ENCODE results near the gene ORMDL1. TPM values are rescaled to one million over a fixed set of nuclear protein-coding genes. Genes with fewer than 3 reads are reported as not detected.

Gene ORMDL1, protein sequence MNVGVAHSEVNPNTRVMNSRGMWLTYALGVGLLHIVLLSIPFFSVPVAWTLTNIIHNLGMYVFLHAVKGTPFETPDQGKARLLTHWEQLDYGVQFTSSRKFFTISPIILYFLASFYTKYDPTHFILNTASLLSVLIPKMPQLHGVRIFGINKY
- total RNA-seq (2016; rRNA removed; fragmentation: Illumina TruSeq; extraction: Trizol) (29.5 and 67.5 TPM in 2 replicates), polyA plus RNA-seq (2011; rRNA removed) (160 and 166 TPM in 2 replicates), polyA minus RNA-seq (2011; rRNA and poly(A)+ RNA removed; ENCODE audit: low replicate concordance) (22.0 and 25.4 TPM in 2 replicates), Bru-seq, nascent RNA (percentile 94 among the genes with signal in this experiment), BruChase-seq, experiment 1, labeled RNA remaining after a 6-hour chase (percentile 93 among the genes with signal in this experiment), BruChase-seq, experiment 2, labeled RNA remaining after a 2-hour chase (percentile 93 among the genes with signal in this experiment)
- total RNA-seq (2016; cell fraction: cytosol; rRNA removed; fragmentation: Illumina TruSeq; extraction: Trizol; ENCODE audit: low read depth): 40.7 and 41.5 TPM in 2 replicates
- total RNA-seq (2016; cell fraction: insoluble cytoplasmic fraction; rRNA removed; fragmentation: Illumina TruSeq; extraction: Trizol): 31.6 and 68.1 TPM in 2 replicates
- total RNA-seq (2016; cell fraction: membrane; rRNA removed; fragmentation: Illumina TruSeq; extraction: Trizol): 60.2 and 61.9 TPM in 2 replicates
- 109 and 139 TPM in 2 replicates for total RNA-seq (2016; cell fraction: nucleus; rRNA removed; fragmentation: Illumina TruSeq; extraction: Trizol)
- polyA plus RNA-seq (2011; cell fraction: cytosol; rRNA removed): 21.7 and 32.9 TPM in 2 replicates
- polyA plus RNA-seq (2011; cell fraction: nucleus; rRNA removed): 486 and 524 TPM in 2 replicates
- 100.0 and 116 TPM in 2 replicates for polyA plus RNA-seq (2012)
- polyA plus RNA-seq (2016; cell fraction: cytosol; fragmentation: Illumina TruSeq; extraction: Trizol; ENCODE audit: low read depth): 60.0 and 71.8 TPM in 2 replicates
- polyA plus RNA-seq (2016; cell fraction: insoluble cytoplasmic fraction; fragmentation: Illumina TruSeq; extraction: Trizol; ENCODE audit: low read depth): 34.8 and 36.0 TPM in 2 replicates
- polyA plus RNA-seq (2016; cell fraction: membrane; fragmentation: Illumina TruSeq; extraction: Trizol; ENCODE audit: low read depth): 64.9 and 65.2 TPM in 2 replicates
- 350 and 353 TPM in 2 replicates for polyA plus RNA-seq (2016; cell fraction: nucleus; fragmentation: Illumina TruSeq; extraction: Trizol; ENCODE audit: insufficient read depth, low read depth)
- polyA minus RNA-seq (2011; cell fraction: cytosol; rRNA and poly(A)+ RNA removed): 12.3 and 13.9 TPM in 2 replicates
- polyA minus RNA-seq (2011; cell fraction: nucleus; rRNA and poly(A)+ RNA removed): 143 and 163 TPM in 2 replicates
- long read RNA-seq, experiment 1, transcript ORMDL1-202 (5 exons, 1,137 nt): minor isoform, 11 of 77 reads
- long read RNA-seq, experiment 1, transcript ORMDL1-203 (4 exons, 2,009 nt): major isoform, 28 of 77 reads
- long read RNA-seq, experiment 1, transcript ORMDL1-201 (3 exons, 2,692 nt): minor isoform, 14 of 77 reads
- long read RNA-seq, experiment 1, partial matches to known transcripts: 10 of 77 reads
- long read RNA-seq, experiment 1, other reads (novel, unspliced or antisense): 14 of 77 reads
- long read RNA-seq, experiment 2, transcript ORMDL1-203 (4 exons, 2,009 nt): major isoform, 31 of 97 reads
- long read RNA-seq, experiment 2, transcript ORMDL1-202 (5 exons, 1,137 nt): minor isoform, 12 of 97 reads
- long read RNA-seq, experiment 2, transcript ORMDL1-201 (3 exons, 2,692 nt): minor isoform, 7 of 97 reads
- long read RNA-seq, experiment 2, partial matches to known transcripts: 12 of 97 reads
- long read RNA-seq, experiment 2, other reads (novel, unspliced or antisense): 35 of 97 reads

DNA sequence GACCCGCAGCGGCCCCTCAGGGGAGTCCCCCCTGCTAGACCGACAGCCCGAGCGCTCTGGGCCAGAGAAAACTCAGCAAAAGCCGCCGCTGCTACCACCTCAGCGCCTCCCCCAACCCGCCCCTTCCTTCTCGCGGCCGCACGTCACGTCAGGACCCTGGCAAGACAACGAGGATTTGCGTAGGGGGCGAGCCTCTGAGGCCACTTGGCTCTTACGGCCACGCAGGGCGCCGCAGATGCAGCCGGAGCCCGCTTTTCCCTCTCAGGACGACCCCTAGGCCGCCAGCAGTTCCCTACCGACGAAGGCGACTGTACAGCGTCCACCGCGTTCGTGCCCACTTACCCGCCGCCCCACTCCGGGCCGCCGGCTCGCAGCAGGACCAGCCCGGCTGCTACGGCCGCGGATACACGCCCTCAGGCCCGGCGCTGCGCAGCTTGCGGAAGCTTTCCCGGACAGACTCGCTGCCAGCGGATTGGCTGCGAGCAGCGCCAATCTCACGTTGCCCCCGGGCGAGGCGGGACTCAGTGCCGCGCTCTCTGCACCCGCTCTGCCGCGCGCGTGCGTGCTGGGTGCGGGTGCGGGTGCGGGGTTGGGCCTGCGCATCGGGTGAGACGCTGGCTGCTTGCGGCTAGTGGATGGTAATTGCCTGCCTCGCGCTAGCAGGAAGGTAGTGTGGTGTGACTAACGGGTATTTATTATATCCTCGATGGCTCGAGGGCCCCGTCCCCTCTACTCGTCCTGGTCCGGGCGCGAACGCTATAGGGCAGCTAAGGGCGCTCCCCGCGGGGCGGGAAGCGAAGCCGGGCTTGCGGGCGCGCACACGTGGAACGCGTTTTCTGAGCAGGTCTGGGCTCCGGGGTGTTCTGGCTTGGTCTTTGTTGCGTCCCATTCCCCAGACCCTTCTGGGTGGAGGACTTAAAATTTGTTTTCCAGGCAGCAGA is at the start of gene ORMDL1, which contains the start of gene PMS1:
TSS of gene ORMDL1 (minus strand) at position 413 of the 941 bp plus-strand sequence. CDS start 1,744 bp downstream, outside the sequence.
TSS of gene PMS1 (plus strand) at position 524 of the 941 bp plus-strand sequence. CDS start 7,360 bp downstream, outside the sequence.
- WGBS (ENCODE audit: low lambda C conversion rate): under 1% methylated on average over 37 of the region's 96 CpGs
- CTCF ChIA-PET (ENCODE audit: low intra/inter-chr PET ratio, low total read pairs): interaction anchor here (1.4 kb wide), 1 partner anchor 123 kb away, joined by 5 read pairs; the partner anchor contains the start of gene ASNSD1
- FAIRE-seq (no peak), ATAC-seq (peak; percentile 97), DNase-seq (ENCODE audit: low spot score) (peak; percentile 93)
- no peaks in the 10 kb centered on the region; a peak in 1 of 5 replicates for H3K27me3 ChIP-seq (ENCODE audit: control insufficient read depth in 1 of 2, insufficient read depth in 2 of 2, low read length in 2 of 2)
- H3K4me2 ChIP-seq (ENCODE audit: low read depth, low read length): peak within 1 kb of the TSS; percentile 84
- peaks cover 4 to 18% of the 10 kb centered on the region in 2 experiments; a peak in 4 of 5 replicates for H3K36me3 ChIP-seq (replicated peaks in 1 of 2; ENCODE audit: control insufficient read depth in 1 of 2, insufficient read depth in 2 of 2, low read length in 2 of 2)
- POLR2A ChIA-PET: interaction anchor here (0.6 to 2.8 kb wide), 19 partner anchors 9 to 535 kb away, joined by 3 to 51 read pairs (median 4); partner anchors contain the start of genes ASNSD1, HIBCH, OSGEPL1 and WDR75
- H3K79me2 ChIP-seq (ENCODE audit: insufficient read depth, low read length): peaks cover 72% of the 10 kb centered on the region
- H3K27ac ChIP-seq (ENCODE audit: extremely low read length, insufficient read depth, low read length): peak within 1 kb of the TSS; percentile 94
- BruUV-seq (replicated peaks): TSS peak; percentile 72
- H3K4me3 ChIP-seq (replicated peaks in 1 of 3; ENCODE audit: insufficient read depth in 1 of 3, low read depth in 2 of 3, low read length in 3 of 3): peak within 1 kb of the TSS; percentile 79 to 83 (median 81)
- in situ Hi-C loops (cut with HindIII; ENCODE audit: extremely low pct_ligation_motif_present, low pct_unique_long_range_greater_than_20kb) (no loop called here), intact Hi-C loops (cut with micrococcal nuclease; ENCODE audit: unreplicated experiment) (loop anchor here (1.0 to 5.0 kb wide), 3 partner anchors 21 to 342 kb away; partner anchors contain the start of genes ASNSD1 and WDR75)
- no peaks in the 10 kb centered on the region; the same call in 1 of the 2 replicates for H4K20me1 ChIP-seq (ENCODE audit: insufficient read depth, low read length)
- H3K9ac ChIP-seq (ENCODE audit: insufficient read depth, low read depth, low read length): peak within 1 kb of the TSS; percentile 96
- peaks cover 36% of the 10 kb centered on the region for H3K4me1 ChIP-seq (ENCODE audit: insufficient read depth, low read length)
- H3K9me3 ChIP-seq (ENCODE audit: low read length): no peaks in the 10 kb centered on the region
- peak within 1 kb of the TSS; percentile 85 for H2AFZ ChIP-seq (ENCODE audit: low read length)
- TF ChIP-seq ZNF263 (CRISPR knock-in tag; IDR thresholded peaks at IDR 0.05): peak; percentile 61; the same call in 1 of the 2 replicates
- no peak for TF ChIP-seq PRPF4 (IDR thresholded peaks at IDR 0.05; ENCODE audit: low read depth, low read length, poor library complexity, severe bottlenecking)
- TF ChIP-seq, protein P1, sequence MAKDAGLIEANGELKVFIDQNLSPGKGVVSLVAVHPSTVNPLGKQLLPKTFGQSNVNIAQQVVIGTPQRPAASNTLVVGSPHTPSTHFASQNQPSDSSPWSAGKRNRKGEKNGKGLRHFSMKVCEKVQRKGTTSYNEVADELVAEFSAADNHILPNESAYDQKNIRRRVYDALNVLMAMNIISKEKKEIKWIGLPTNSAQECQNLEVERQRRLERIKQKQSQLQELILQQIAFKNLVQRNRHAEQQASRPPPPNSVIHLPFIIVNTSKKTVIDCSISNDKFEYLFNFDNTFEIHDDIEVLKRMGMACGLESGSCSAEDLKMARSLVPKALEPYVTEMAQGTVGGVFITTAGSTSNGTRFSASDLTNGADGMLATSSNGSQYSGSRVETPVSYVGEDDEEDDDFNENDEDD (CRISPR knock-in tag; IDR thresholded peaks at IDR 0.05; ENCODE audit: borderline replicate concordance): peak; percentile 94
- TF ChIP-seq, protein P2, sequence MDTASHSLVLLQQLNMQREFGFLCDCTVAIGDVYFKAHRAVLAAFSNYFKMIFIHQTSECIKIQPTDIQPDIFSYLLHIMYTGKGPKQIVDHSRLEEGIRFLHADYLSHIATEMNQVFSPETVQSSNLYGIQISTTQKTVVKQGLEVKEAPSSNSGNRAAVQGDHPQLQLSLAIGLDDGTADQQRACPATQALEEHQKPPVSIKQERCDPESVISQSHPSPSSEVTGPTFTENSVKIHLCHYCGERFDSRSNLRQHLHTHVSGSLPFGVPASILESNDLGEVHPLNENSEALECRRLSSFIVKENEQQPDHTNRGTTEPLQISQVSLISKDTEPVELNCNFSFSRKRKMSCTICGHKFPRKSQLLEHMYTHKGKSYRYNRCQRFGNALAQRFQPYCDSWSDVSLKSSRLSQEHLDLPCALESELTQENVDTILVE (CRISPR knock-in tag; IDR thresholded peaks at IDR 0.05): peak; percentile 71
- TF ChIP-seq FLYWCH1 (CRISPR knock-in tag; IDR thresholded peaks at IDR 0.05): peak; percentile 86; the same call in 1 of the 2 replicates
- TF ChIP-seq ZNF563 (CRISPR knock-in tag; IDR thresholded peaks at IDR 0.05): peak; percentile 97
- TF ChIP-seq ZNF543 (CRISPR knock-in tag; IDR thresholded peaks at IDR 0.05): peak; percentile 98
- TF ChIP-seq, protein P3, sequence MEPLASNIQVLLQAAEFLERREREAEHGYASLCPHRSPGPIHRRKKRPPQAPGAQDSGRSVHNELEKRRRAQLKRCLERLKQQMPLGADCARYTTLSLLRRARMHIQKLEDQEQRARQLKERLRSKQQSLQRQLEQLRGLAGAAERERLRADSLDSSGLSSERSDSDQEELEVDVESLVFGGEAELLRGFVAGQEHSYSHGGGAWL (CRISPR knock-in tag; IDR thresholded peaks at IDR 0.05): peak; percentile 90; the same call in 1 of the 2 replicates
- TF ChIP-seq ZBTB42 (CRISPR knock-in tag; IDR thresholded peaks at IDR 0.05): peak; percentile 95
